Gastroesophageal sphincter (tissue), 3 donors: ENCODE results near the gene DIP2C.

ENCODE experiments used
- EP300 ChIP-seq: sonication (generic); formaldehyde crosslinking; IDR thresholded peaks from one replicate; pipeline ENCODE4 v1.6.1; 2017; ENCODE audit warnings: antibody characterized with exemption, mild to moderate bottlenecking
- POLR2A ChIP-seq, 2 donors: fragments of 450-650 bp; IDR thresholded peaks; one replicate each; pipeline ENCODE4 v1.6.1; 2017; ENCODE audit warnings: antibody characterized with exemption in 2 of 2, mild to moderate bottlenecking in 2 of 2, moderate library complexity in 1 of 2
- POLR2AphosphoS5 ChIP-seq: sonication (generic); formaldehyde crosslinking; IDR thresholded peaks from one replicate; pipeline ENCODE4 v1.6.1; 2017; ENCODE audit warnings: antibody characterized with exemption
- TF ChIP-seq, protein P1 (sequence below), 4 experiments: fragments of 200-600 bp in 2 of 4; fragments of 450-650 bp in 2 of 4; sonication (generic) in 1 of 4; IDR thresholded peaks; one replicate each; pipeline ENCODE4 v1.5.1; 2017 to 2019; ENCODE audit warnings: antibody characterized with exemption in 4 of 4, mild to moderate bottlenecking in 2 of 4, moderate library complexity in 2 of 4

DNA sequence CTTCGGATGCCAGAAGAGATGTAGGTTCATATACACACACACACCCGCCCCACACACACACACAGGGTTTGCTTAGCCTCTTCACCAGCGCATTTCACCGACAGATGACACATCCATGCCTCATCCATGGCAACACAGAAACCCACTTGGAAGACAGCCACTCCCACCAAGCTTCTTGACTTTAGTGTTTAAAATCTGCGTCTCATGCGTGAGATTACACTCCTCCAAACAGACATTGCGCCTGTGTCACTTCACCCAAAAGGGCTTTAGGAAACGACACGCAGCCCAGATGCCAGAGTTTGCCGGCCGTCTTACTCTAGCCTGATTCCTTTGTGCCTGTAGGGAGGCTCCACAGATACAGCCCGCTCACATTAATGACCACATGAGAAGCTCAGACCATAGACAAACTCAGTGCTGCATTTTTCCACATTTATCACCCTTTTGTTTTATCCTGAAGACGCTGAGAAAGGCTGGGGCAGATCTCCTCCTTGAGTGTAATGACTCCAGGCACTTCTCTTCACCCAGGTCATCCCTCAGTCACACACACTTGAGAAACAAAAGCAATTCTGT, 73.8 kb downstream of the DIP2C start:
- TF ChIP-seq, protein P1, sequence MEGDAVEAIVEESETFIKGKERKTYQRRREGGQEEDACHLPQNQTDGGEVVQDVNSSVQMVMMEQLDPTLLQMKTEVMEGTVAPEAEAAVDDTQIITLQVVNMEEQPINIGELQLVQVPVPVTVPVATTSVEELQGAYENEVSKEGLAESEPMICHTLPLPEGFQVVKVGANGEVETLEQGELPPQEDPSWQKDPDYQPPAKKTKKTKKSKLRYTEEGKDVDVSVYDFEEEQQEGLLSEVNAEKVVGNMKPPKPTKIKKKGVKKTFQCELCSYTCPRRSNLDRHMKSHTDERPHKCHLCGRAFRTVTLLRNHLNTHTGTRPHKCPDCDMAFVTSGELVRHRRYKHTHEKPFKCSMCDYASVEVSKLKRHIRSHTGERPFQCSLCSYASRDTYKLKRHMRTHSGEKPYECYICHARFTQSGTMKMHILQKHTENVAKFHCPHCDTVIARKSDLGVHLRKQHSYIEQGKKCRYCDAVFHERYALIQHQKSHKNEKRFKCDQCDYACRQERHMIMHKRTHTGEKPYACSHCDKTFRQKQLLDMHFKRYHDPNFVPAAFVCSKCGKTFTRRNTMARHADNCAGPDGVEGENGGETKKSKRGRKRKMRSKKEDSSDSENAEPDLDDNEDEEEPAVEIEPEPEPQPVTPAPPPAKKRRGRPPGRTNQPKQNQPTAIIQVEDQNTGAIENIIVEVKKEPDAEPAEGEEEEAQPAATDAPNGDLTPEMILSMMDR (IDR thresholded peaks at IDR 0.05), result no peak
- TF ChIP-seq EP300 (no peak), POLR2A (IDR thresholded peaks at IDR 0.05) (no peak), POLR2AphosphoS5 (no peak)
